Hepatic stellate cell (primary cell): ENCODE measurements around the gene EIF5A.
A peak's percentile ranks its signal among the peaks of the same experiment; 100 is the strongest.
"Not testable (repeated sequence)": the region's sequence is repeated elsewhere in the genome, so short reads cannot be mapped to it uniquely, and the experiment has no call there.

Source experiments
- DNase-seq: peaks from one replicate; pipeline ENCODE4 v3.0.0; 2011; ENCODE audit warnings: low spot score

The EIF5A gene

GRCh38 chr17:7332600-7333069 lies 25.2 kb downstream of the EIF5A start:
- not testable (repeated sequence) for DNase-seq

GRCh38 chr17:7334938-7335538 lies 27.6 kb downstream of the EIF5A start:
- DNase-seq, result no peak

GRCh38 chr17:7335765-7336164 lies 28.3 kb downstream of the EIF5A start:
- DNase-seq, result not testable (repeated sequence)

- no peak for DNase-seq
These were observed 29.1 kb downstream of the EIF5A start, which contains the start of gene ACAP1 for GRCh38 chr17:7336240-7337175. Gene ACAP1 (plus strand): TSS chr17:7336529. CDS start chr17:7336735, 206 bp downstream.

GRCh38 chr17:7337600-7337999 lies 30.2 kb downstream of the EIF5A start:
- not testable (repeated sequence) for DNase-seq

- no peak for DNase-seq
These were observed 32.8 kb downstream of the EIF5A start for GRCh38 chr17:7340179-7340578.

- no peak for DNase-seq
These were observed 34.4 kb downstream of the EIF5A start for GRCh38 chr17:7341842-7342241.

- no peak for DNase-seq
These were observed 35.8 kb downstream of the EIF5A start for GRCh38 chr17:7343250-7343649.

GRCh38 chr17:7346761-7347614 lies 39.6 kb downstream of the EIF5A start:
- DNase-seq, result no peak

GRCh38 chr17:7347630-7348477 lies 40.4 kb downstream of the EIF5A start:
- no peak for DNase-seq

GRCh38 chr17:7348478-7349242 lies 41.2 kb downstream of the EIF5A start:
- DNase-seq, result no peak

- DNase-seq, result peak; percentile 98
These were observed 44.5 kb downstream of the EIF5A start, which contains the start of gene KCTD11 for GRCh38 chr17:7351665-7352502. Gene KCTD11 (plus strand): TSS chr17:7352162.

GRCh38 chr17:7352503-7352889 lies 45.1 kb downstream of the EIF5A start:
- no peak for DNase-seq

- DNase-seq, result no peak
These were observed 45.6 kb downstream of the EIF5A start for GRCh38 chr17:7352910-7353635.

GRCh38 chr17:7354262-7354843 lies 46.9 kb downstream of the EIF5A start:
- no peak for DNase-seq

- no peak for DNase-seq
These were observed 47.6 kb downstream of the EIF5A start, which contains the start of gene TMEM95 for GRCh38 chr17:7355053-7355452. Gene TMEM95 (plus strand): TSS chr17:7355156. CDS start chr17:7355205, 49 bp downstream.

- no peak for DNase-seq
These were observed 48.1 kb downstream of the EIF5A start for GRCh38 chr17:7355573-7355972.

- peak; percentile 74 for DNase-seq
These were observed 48.7 kb downstream of the EIF5A start for GRCh38 chr17:7356072-7356549.
